IPS-NIHi7 (cell line): Measurements from ENCODE around the gene CFAP221.

Experiments
- DNase-seq: peaks from one replicate; pipeline ENCODE4 v3.0.0; 2012; ENCODE audit warnings: mixed read lengths; ENCODE audit errors: extremely low spot score

Gene CFAP221

DNA sequence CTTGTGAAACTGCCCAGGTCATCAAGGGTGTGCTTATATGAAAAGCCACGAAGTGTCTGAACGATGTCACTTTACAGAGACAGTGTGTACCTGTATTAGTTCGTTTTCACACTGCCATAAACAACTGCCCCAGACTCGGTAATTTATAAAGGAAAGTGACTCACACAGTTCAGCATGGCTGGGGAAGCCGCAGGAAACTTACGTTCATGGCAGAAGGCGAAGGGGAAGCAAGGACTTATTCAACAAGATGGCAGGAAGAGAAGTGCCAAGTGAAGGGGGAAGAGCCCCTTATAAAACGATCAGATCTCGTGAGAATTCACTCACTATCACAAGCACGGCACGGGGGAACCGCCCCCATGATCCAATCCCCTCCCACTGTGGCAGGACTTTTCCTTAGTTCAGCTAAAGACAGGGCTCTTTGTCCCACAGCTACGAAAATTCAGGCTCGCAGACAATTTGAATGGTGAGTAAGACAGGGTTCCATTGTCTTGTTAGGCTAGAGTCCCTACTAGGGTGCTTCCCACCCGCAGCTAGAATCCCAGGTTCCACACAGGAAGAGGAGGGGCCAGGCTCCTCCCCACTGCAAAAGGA is 154.9 kb downstream of the CFAP221 start:
- no peak for DNase-seq

DNA sequence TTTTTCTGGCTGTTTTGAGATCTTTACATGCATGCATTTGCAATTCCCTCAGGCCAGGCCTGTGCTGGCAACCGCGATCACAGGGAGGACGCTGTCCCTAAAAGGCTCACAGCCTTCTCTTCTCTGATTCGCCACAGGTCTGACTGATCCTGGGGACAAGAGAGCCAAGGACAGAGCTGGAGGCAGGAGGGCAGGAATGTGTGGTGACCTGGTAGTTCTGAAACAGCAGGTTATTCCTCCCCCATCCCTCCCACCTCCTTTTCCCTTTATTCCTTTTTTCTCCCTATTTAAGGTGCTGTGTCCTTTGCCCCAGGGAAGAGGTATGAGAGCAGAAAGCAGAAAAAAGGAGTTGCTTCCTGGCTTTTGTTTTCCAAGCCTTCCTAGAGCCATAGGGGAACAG is 156.6 kb downstream of the CFAP221 start:
- DNase-seq: peak; percentile 60

DNA sequence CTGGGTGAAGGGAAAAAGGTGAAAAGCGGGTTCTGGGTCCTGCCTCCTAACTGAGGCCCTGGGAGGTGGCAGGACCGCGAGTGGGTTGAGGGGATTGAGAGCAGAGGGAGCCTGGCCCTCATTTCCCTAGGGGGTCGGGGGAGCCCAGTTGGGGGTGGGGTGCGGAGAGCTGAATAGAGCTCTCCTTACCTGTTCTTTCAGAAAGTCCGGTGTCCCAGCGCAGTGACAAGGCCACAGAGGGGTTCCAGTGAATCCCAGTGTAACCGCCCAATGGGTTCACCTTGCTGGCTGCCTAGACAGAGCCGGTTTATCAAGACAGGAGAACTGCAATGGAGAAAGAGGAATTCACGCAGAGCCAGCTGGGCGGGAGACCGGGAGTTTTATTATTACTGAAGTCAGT is 157.1 kb downstream of the CFAP221 start:
- DNase-seq: no peak

DNA sequence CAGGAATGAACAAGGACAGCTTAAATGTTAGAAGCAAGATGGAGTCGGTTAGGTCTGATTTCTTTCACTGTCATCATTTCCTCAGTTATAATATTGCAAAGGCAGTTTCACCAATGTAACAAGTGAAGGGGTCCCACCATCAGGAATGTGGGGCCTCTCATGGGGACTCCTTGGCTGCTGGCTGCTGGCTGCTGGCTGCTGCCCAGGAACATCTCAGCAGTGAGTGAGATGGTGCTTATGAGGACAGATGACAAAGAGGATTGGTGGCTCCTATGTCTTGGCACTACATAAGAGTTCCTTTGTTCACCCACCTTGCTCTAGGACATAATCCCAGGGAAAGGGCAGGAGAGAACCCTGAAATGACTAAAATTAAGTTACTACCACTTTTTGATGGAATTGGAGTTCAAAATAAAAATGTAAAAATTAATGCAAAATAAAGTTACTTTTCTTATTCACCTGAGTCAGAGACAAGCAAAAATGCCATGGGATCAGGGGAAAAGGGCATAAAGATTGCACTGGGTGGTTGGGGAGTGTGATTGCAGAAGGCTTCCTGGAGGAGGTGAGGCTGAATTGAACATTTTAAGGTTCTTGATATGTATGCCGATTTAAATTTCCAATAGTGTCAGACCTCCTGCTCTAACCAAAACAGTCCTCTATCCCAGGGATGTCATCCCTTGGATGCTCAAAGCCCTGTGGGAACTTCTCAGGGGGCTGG is 158.1 kb downstream of the CFAP221 start:
- DNase-seq: no peak

DNA sequence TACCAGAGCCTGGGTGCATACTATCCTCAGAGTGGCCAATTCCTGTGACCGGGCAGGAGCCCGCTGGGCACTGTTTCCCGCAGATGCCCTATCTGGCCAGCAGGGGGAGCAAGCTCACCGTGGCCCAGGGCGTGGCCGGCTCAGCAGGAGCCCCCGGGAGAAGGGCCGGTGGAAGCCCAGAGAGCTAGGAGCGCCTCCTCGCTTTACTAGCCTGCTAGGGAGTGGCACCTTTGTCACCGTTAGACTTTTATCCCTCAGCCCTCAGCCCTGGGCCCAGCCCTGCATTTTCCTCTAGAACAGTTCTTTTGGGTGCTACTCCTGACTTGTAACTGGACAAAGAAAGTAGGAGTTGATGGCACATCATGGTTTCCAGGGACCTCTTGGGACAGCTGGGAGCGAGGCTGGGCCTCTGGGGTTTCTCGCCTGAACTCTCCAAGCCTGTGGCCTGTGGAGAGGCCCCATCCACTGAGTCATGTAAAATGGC is 158.7 kb downstream of the CFAP221 start:
- peak; percentile 91 for DNase-seq

DNA sequence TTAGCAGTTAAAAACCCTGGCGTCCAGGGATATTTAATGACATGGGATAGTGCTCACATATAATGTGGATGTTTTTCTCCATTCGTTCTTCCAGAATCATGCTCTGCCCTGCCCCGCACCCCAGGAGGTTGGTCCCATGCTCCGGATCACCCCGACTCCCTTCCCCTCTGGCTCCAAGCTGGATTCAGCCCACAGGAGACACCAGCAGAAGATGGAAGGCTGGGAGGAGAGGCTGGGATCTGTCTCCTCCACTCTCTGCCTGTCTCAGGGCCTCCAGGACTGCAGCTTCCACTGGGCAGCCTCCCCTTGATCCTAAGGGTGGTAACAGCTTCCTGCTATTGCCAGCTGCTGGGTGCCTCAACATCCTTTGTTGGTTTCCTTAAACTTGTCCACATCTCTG is 159.3 kb downstream of the CFAP221 start:
- DNase-seq: no peak

DNA sequence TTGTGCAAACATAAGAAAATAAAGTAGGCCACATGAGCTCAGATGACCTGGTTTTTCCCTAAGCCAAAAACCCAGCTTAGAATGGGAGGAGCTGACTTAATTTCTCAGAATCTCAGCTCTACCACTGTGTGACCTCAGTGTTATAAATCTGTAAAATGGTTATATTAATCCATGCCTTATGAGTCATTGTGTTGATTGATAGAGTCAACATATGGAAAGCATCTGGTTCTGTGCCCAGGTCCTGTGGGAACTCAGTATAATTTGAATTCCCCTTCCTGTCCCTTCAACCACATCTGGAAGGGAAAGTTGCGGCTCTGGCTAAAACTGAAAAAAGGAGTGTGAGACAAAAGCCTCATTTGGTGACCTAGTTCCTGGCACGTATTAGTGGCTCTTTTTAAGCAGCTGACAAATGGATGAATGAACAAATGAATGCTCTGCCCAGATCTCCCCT is 160.4 kb downstream of the CFAP221 start:
- DNase-seq: no peak

DNA sequence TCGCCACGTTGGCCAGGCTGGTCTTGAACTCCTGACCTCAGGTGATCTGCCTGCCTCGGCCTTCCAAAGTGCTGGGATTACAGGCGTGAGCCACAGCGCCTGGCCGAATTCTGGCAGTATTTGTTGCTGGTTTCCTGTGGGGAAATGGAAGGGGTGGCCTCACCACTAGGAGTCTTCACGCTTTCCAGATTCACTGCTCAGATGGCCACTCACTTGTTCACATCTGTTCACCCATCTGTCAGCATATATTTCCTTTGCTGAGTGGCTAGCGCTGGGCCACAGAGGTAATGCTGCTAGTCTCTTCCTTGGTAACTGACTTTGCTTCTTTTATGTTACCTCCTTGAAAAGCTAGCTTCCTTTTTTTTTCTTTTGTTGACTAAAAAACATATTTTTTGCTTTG is 162.0 kb downstream of the CFAP221 start:
- DNase-seq: no peak
